Activated CD8-positive, alpha-beta memory T cell treated with anti-CD3 and anti-CD28 coated beads, Interleukin-2, amount 50 U/mL, for 1 hour (primary cell): ENCODE data around the gene KDM5C.

Experiments
- DNase-seq: peaks from one replicate; pipeline ENCODE4 v3.0.0-alpha.2; 2020; ENCODE audit errors: extremely low read depth

KDM5C gene

DNA sequence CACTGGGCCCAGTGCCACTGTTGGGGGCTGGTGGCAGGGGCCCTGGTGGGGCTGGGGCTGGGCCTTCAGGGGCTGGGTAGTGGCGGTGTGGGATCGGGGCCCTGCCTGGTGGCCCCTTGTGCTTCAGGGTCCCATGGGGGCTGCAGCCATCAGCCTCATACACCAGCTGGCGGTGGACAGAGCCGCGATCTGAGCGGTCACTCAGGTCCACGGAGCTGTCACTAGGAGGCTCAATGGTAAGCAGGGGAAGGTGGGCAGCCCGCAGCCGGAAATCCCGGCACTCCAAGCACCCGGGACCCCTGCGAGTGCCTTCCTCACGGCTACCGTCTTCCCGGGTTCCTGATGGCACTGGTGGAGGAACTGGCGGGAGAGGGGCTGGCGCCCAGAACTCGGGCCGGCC, 25.5 kb upstream of the KDM5C start:
- DNase-seq = no peak

- DNase-seq = no peak
Observed at GRCh38 chrX:53249408-53250042, 24.5 kb upstream of the KDM5C start.

GRCh38 chrX:53247928-53248327, 22.9 kb upstream of the KDM5C start:
- no peak for DNase-seq

GRCh38 chrX:53246231-53246630, 21.2 kb upstream of the KDM5C start:
- DNase-seq = no peak

- DNase-seq = no peak
Observed at GRCh38 chrX:53244610-53245009, 19.6 kb upstream of the KDM5C start.

GRCh38 chrX:53242310-53242709, 17.3 kb upstream of the KDM5C start:
- no peak for DNase-seq

DNA sequence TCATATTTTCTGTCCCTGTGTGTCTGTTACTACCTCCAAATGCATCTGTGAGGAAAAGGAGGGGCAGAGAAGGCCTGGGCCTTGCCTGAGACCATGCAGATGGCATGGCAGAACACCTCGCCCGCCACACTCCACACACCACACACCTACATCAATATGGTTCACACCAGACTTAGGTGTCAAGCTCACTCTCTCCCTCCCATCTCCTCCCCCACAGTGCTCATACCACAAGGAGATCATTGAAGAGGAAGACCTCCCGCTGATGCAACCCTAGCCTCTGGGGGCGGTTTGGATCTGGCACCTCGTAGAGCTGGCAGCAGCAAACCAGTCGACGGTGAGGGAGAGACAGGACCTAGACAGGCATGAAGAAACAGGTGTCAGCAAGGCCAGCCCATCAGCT, 16.6 kb upstream of the KDM5C start:
- no peak for DNase-seq

GRCh38 chrX:53239474-53239873, 14.5 kb upstream of the KDM5C start:
- DNase-seq = no peak

GRCh38 chrX:53237056-53237455, 12.0 kb upstream of the KDM5C start:
- DNase-seq = no peak

DNA sequence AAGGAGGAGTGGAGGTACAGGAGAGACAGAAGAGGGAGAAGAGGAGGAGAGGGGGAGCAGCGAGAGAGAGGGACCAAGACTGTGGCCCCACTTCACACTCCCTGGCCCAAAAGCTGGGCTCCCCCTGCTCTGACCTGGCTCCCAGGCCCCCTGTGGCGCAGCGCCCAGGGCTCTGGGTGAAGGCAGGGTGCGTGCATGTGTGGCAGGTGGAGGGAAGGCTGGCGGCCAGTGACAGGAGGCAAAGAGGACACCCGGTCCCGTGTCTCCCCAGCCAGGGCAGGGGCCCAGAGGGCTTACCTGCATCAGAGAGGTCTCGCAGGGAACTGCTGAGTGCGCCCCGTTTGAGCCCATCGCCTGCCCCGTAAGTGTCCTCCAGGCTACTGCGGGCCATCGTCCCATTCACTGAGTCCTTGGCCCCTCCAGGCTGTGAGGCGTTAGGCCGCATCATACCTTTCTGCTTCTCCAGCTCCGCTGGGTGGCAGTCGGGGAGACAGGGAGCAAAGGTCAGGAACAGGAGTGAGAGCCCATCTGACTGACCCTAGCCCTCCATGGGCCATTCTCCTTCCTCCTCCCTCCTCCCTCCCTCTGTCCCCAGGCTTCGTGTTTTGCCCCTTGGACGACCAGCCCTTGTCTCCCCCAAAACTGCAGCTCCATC, 11.1 kb upstream of the KDM5C start:
- no peak for DNase-seq

- DNase-seq = no peak
Observed at GRCh38 chrX:53235566-53235965, 10.6 kb upstream of the KDM5C start.

- no peak for DNase-seq
Observed at GRCh38 chrX:53234484-53234883, 9.5 kb upstream of the KDM5C start.

DNA sequence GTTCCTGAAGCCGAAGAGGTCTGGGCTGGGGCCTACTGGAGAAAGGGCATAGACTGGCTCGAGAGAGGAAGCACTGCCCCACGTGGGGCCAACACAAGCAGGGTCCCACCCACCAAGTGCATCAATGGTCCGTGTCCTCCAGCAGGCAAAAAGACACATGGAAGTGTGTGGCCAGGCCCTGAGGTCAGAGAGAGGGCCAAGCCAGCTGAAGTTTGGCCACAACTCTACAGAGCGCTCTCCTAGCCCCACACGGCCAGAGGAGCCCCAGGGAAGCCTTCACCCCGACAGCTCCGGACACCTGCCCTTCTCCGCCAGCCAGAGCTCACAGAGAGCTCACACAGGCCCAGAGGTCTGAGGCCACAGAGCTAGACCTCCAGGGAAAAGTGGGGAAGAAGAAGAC, 8.5 kb upstream of the KDM5C start:
- DNase-seq = no peak

DNA sequence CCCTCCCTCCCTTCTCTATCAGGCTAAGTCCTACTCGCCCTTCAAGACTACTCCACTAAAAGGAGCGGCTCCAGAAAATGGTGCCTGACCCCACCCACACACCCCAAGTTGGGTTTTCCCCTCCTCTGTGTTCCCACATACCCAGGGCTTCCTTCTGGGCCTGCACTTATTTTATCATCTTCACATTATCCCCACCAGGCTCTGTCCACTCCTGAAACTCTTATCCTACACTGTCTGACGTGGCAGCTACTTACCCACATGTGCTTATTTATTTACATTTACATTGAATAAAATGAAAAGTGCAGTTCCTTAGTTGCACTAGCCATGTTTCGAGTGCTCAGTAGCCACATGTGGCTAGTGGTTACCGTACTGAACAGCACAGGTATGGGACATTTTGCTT, 5.1 kb upstream of the KDM5C start:
- no peak for DNase-seq

DNA sequence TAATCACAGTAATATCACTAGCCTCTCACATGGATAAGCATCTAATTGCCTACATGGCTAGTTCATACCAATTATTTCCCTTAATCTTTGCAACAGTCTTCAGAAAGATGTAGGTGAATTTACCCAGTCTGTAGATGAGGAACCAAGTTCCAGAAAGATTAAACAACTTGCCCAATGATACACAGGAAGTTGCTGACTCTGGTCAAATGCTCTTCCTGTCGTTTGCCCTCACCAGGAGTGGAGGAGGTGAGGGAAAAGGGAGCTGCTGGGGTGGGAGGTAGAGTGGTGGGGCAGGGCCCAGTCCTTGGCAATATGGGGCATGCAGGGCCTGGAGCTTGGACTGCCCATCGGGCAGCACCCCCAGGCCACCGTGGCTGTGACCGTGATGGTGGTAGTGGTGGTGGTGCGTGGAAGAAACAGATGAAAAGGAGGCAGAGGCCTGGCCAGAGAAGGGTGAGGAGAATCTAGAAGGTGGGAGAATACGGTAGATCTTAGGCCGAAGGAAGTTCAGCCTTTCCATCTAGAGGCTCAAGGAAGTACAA, 2.3 kb upstream of the KDM5C start:
- no peak for DNase-seq

- no peak for DNase-seq
Observed at GRCh38 chrX:53223955-53224859, 800 bp downstream of the KDM5C start.

DNA sequence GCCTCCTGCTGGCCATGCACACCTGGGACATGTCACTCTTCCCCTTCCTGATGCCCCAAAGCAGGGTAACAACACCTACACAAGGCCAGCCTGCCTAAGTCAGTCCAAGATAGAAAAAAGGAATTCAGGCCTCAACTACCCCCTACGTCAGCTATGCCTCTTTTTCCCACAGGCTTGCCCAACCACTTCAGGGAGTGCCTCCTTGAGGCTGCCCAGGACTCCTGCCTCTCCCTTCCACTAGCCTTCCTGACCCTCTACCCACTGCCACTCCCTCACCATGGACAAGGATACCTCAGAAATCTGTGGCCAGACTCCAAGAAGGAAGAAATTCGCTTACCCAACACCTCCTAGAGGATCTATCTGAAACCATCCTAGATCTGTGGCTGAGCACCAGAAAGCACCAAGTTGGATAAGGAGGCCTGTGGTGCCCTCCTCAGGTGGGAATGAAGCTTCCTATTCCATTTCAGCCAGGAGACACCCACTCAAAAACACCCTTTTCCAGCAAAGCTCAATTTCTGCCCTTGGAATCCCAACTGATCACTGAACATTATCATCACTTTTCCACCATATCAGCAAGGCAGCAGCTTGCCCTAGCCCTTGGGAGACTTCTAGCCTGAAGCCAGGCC, 1.8 kb downstream of the KDM5C start:
- DNase-seq = no peak

DNA sequence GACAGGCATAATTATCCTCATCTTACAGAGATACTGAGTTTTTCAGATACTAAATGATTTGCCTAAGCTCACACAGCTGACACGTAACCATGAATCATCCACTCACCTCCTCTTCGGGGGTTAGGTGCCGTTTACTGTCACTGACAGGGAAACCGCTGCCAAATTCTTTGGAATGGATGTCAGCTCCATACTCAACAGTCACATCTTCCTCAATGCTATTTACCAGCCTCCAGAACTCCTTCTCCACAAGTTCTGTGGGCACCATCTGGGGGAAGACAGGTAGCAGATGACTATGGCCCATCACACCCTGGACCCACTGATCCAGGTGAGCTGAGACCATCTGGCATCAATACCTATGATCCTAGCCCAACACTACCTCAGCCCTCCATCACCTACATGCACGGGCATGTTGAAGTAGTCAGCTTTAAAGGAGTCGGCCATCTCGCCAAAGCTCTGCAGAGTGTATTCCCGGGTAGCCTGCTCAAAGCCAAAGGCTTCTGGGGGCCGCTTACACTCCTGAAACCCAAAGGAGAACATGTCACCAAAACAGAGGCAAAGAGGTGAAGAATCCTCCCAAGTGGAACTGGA, 13.5 kb downstream of the KDM5C start:
- DNase-seq = no peak

DNA sequence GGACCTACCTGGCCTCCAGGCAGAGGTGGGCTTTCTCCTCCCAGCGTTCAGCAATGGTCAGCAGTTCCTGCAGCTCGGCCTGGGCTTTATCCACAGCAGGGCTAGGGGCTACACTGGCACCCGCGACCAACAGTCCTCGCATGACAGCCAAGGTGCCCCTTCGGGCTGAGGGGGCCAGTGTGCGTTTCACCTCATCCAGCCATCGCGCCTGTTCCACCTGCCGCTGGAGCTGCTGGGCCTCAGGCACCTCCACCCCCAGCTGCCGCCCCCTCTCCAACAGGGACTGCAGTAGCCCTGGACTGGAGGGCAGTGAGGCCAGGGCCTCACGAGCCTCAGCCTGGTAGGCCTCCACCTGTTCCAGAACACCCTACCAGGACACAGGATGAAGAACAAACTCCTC, 28.3 kb downstream of the KDM5C start:
- no peak for DNase-seq

DNA sequence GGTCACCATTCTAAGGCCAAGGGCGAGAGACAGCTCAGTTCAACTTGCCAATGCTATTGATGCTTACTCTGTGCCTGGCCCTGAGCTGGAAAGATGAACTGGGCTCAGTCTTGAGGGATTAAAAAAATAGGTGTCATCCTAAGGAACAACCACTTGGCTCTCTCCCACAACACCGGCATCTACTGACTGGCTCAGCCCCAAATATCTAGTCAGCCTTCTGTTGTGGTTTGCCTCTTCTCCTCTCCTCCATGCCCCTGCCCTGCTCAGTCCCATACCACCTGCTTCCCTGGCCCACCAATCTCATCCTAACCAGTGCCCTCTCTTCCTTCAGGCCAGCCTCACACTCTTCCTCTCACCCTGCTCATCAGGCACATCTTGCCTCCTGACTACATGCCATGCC, 29.6 kb downstream of the KDM5C start:
- no peak for DNase-seq

- no peak for DNase-seq
Observed at GRCh38 chrX:53194308-53194707, 30.7 kb downstream of the KDM5C start.

DNA sequence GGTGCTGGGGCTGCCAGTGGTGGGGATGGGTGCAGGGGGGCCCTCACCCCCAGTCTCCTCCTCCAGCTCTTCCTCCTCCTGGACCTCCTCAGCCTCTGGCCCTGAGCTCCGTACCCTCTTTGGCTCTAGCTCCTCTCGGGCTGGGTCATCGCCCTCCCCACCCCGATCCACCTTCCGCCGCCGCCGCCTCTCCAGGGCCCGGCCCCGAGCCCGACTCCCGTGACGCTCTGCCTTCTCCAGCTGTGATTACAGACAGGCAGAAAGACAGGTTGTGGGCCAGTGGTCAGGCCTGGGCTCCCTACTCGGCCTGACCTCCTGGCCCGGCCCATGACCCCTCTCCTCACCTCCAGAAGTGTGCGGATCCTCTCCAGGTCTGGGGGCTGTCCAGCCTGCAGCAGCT, 31.9 kb downstream of the KDM5C start:
- DNase-seq = no peak
